Mesenchymal stem cell (in vitro differentiated cells and primary cell): Measurements from ENCODE around the gene CPNE5.

Experiments
- DNase-seq: peaks from one replicate; pipeline ENCODE4 v3.0.0-alpha.2; 2013
- H2AFZ ChIP-seq: one replicate; pipeline ENCODE4 v1.6.1; 2013; ENCODE audit warnings: low read depth, mild to moderate bottlenecking, control low read depth, inconsistent platforms, low read length, moderate library complexity
- H2AK5ac ChIP-seq: 2 replicates; pipeline ENCODE4 v1.6.1; 2013; ENCODE audit warnings: low read length, moderate library complexity, mild to moderate bottlenecking, inconsistent platforms; ENCODE audit not compliant: severe bottlenecking
- H2BK120ac ChIP-seq: one replicate; pipeline ENCODE4 v1.6.1; 2013; ENCODE audit warnings: low read depth, mild to moderate bottlenecking, inconsistent platforms, low read length, moderate library complexity
- H2BK12ac ChIP-seq, 2 experiments: one replicate each; pipeline ENCODE4 v1.6.1; 2013; ENCODE audit warnings: inconsistent platforms in 2 of 2, low read length in 2 of 2, mild to moderate bottlenecking in 2 of 2, moderate library complexity in 2 of 2, control low read depth in 1 of 2
- H2BK15ac ChIP-seq: one replicate; pipeline ENCODE4 v1.6.1; 2013; ENCODE audit warnings: mild to moderate bottlenecking, low read depth, inconsistent platforms; ENCODE audit not compliant: poor library complexity, severe bottlenecking
- H2BK5ac ChIP-seq: 2 replicates; pipeline ENCODE4 v1.6.1; 2013; ENCODE audit warnings: low read depth, mild to moderate bottlenecking, low read length, control low read depth, inconsistent platforms; ENCODE audit not compliant: poor library complexity, severe bottlenecking
- H3K14ac ChIP-seq, 2 experiments: one replicate each; pipeline ENCODE4 v1.6.1; 2013; ENCODE audit warnings: inconsistent platforms in 2 of 2, low read length in 2 of 2, control low read depth in 1 of 2, mild to moderate bottlenecking in 1 of 2, moderate library complexity in 1 of 2
- H3K18ac ChIP-seq, 2 experiments: one replicate each; pipeline ENCODE4 v1.6.1; 2013; ENCODE audit warnings: inconsistent platforms in 2 of 2, low read length in 2 of 2, control low read depth in 1 of 2, low read depth in 1 of 2, mild to moderate bottlenecking in 1 of 2
- H3K23ac ChIP-seq, 2 experiments: one replicate each; pipeline ENCODE4 v1.6.1; 2013; ENCODE audit warnings: inconsistent platforms in 2 of 2, low read length in 2 of 2, mild to moderate bottlenecking in 2 of 2, moderate library complexity in 2 of 2, control low read depth in 1 of 2
- H3K27ac ChIP-seq: 2 replicates; pipeline ENCODE4 v1.5.1; 2013; ENCODE audit warnings: mild to moderate bottlenecking, moderate library complexity, low read length, control low read depth, inconsistent platforms; ENCODE audit not compliant: poor library complexity, severe bottlenecking
- H3K27me3 ChIP-seq, 2 experiments: 2 replicates each; pipeline versions ENCODE4 v1.6.1 to v1.7.0; 2013; ENCODE audit warnings: low read length in 2 of 2, mild to moderate bottlenecking in 2 of 2, moderate library complexity in 2 of 2, control low read depth in 1 of 2, inconsistent platforms in 1 of 2; ENCODE audit not compliant: control insufficient read depth in 1 of 2, insufficient read depth in 1 of 2
- H3K36me3 ChIP-seq, 2 experiments: 2 replicates each; pipeline versions ENCODE4 v1.6.1 to v1.7.0; 2013; ENCODE audit warnings: low read length in 2 of 2, control low read depth in 1 of 2, inconsistent platforms in 1 of 2, low read depth in 1 of 2, mild to moderate bottlenecking in 1 of 2; ENCODE audit not compliant: insufficient read depth in 2 of 2, control insufficient read depth in 1 of 2
- H3K4ac ChIP-seq, 2 experiments: one replicate each; pipeline ENCODE4 v1.6.1; 2013; ENCODE audit warnings: inconsistent platforms in 2 of 2, low read length in 2 of 2, mild to moderate bottlenecking in 2 of 2, moderate library complexity in 2 of 2, control low read depth in 1 of 2, low read depth in 1 of 2
- H3K4me1 ChIP-seq: 2 replicates; pipeline ENCODE4 v1.6.1; 2013; ENCODE audit warnings: low read depth, low read length, control low read depth; ENCODE audit not compliant: control insufficient read depth, insufficient read depth
- H3K4me2 ChIP-seq: 2 replicates; pipeline ENCODE4 v1.6.1; 2013; ENCODE audit warnings: low read length, mild to moderate bottlenecking, inconsistent platforms; ENCODE audit not compliant: poor library complexity, severe bottlenecking
- H3K4me3 ChIP-seq, 2 experiments: 2 replicates each; pipeline versions ENCODE4 v1.5.1 to v1.7.0; 2013; ENCODE audit warnings: low read length in 2 of 2, mild to moderate bottlenecking in 2 of 2, control low read depth in 1 of 2, low read depth in 1 of 2; ENCODE audit not compliant: insufficient read depth in 1 of 2
- H3K79me1 ChIP-seq: replicated peaks from 2 replicates; pipeline ENCODE4 v1.6.1; 2013; ENCODE audit warnings: mild to moderate bottlenecking, control low read depth, low read length, inconsistent platforms; ENCODE audit not compliant: poor library complexity, severe bottlenecking
- H3K9ac ChIP-seq: 2 replicates; pipeline ENCODE4 v1.7.0; 2013; ENCODE audit warnings: mild to moderate bottlenecking, low read length, moderate library complexity
- H3K9me3 ChIP-seq: 2 replicates; pipeline ENCODE4 v1.7.0; 2013; ENCODE audit warnings: mild to moderate bottlenecking, low read length; ENCODE audit not compliant: control insufficient read depth
- H4K8ac ChIP-seq: one replicate; pipeline ENCODE4 v1.6.1; 2013; ENCODE audit warnings: inconsistent platforms, mild to moderate bottlenecking, low read length, moderate library complexity
- H4K91ac ChIP-seq: one replicate; pipeline ENCODE4 v1.6.1; 2013; ENCODE audit warnings: mild to moderate bottlenecking, low read length, inconsistent platforms
- WGBS: methylation state at CpG from one replicate; pipeline ENCODE4 v1.1.7; 2013; ENCODE audit warnings: mixed read lengths; 5-methylcytosine and 5-hydroxymethylcytosine counted together

CPNE5 gene

DNA sequence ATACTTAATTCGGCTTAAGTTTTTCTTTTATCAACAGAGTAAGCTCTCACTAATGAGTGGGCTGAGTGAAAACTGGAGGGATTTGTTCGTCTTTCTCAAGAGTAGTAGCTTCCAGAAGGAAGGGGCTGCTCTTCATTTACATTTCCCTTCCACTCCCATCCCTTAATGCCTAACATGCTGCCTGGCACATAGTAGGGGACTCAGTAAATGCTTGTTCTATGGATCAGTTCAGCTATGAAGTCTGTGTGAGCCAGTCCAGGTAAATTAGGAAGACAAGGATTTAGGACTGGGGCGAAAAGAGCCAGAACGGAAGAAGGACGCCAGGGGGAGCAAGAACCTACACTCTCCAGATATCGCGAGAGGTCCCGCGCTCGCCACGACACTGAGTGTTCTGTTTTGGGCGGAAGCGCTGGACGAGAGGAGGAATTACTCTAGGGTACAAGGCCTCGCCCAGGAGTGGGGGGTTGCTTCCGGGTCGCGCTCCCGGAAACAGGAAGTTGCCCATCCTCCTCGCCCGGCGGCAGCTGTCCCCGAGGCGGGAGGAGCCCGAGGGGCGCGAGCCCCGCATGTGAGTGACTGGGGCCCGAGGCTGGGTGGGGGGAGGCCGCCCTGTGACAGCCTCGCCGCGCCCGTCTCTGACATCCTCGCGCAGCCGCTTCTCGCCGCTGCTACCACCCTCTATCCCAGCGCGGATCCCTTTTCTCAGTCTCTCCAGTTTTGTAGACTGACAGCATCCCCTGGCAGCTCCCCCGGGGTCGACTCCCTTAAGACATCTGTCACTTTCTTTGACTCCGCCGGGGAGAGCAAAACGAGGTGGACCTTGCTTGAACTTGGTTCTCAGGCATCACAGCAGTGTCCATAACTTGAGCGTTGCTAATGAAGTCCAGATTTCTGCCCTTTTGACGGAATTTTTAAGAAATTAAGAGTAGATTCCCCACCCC is 46.5 kb upstream of the CPNE5 start, which contains the start of gene C6orf89:
C6orf89 (plus strand) TSS at position 492 of the 941 bp plus-strand sequence. CDS start 13,493 bp downstream, outside the sequence.
- Histone ChIP-seq H2BK5ac (no peak within 1 kb of the TSS), H3K4ac (peak within 1 kb of the TSS in 1 of 2 experiments; percentile 79), H4K91ac (peak within 1 kb of the TSS; percentile 86), H3K14ac (peak within 1 kb of the TSS in 1 of 2 experiments; percentile 91), H3K23ac (peak within 1 kb of the TSS in 1 of 2 experiments; percentile 75), H2AK5ac (peak within 1 kb of the TSS; percentile 9), H3K4me3 (peak within 1 kb of the TSS; percentile 93), H4K8ac (peak within 1 kb of the TSS; percentile 95), H3K27ac (no peak within 1 kb of the TSS), H3K9ac (peak within 1 kb of the TSS; percentile 95), H3K9me3 (no peaks in the 10 kb centered on the region), H2BK120ac (no peak within 1 kb of the TSS), H3K36me3 (no peaks in the 10 kb centered on the region), H3K4me2 (peak within 1 kb of the TSS; percentile 62), H2BK15ac (no peak within 1 kb of the TSS), H3K18ac (peak within 1 kb of the TSS; percentile 91 to 94), H3K27me3 (no peaks in the 10 kb centered on the region), H3K4me1 (peaks cover 1% of the 10 kb centered on the region), H3K79me1 (peaks cover 14% of the 10 kb centered on the region), H2BK12ac (peak within 1 kb of the TSS in 1 of 2 experiments; percentile 78), H2AFZ (peak within 1 kb of the TSS; percentile 99)
- WGBS, result under 1% methylated on average over 44 of the region's 48 CpGs
- peak; percentile 97 for DNase-seq

DNA sequence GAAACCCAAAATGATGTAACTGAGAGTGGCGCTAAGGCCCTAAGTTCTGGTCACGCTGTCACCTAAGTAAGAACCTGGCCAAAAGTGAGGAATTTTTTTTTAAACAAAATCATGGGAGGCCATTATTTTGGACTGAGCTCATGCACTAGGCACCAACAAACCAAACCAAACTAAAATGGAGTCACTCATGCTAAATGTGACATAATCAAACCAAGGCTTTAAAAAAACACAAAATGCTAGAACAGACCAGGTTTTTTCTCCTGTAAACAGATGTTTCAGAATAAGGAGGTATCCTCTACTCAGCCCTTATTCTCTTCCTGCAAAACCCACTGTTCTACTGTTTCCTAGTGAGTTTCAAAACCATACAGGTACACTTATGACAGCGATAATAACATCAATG is 45.4 kb upstream of the CPNE5 start:
- H3K23ac ChIP-seq, result no peak overlapping the region
- H3K4me1 ChIP-seq, result peaks cover 1% of the 10 kb centered on the region
- no peak overlapping the region for H3K14ac ChIP-seq
- no peak overlapping the region for H3K4me2 ChIP-seq
- H2BK120ac ChIP-seq, result no peak overlapping the region
- no peak overlapping the region for H2AFZ ChIP-seq
- no peak overlapping the region for H2BK5ac ChIP-seq
- no peak overlapping the region for H2BK15ac ChIP-seq
- H3K9me3 ChIP-seq, result no peaks in the 10 kb centered on the region
- DNase-seq, result no peak
- H3K79me1 ChIP-seq, result peaks cover 13% of the 10 kb centered on the region
- 100% methylated on average over 3 of the region's 3 CpGs for WGBS
- no peak overlapping the region for H3K4ac ChIP-seq
- no peak overlapping the region for H4K91ac ChIP-seq
- H3K9ac ChIP-seq, result no peak overlapping the region
- no peak overlapping the region for H3K27ac ChIP-seq
- H2AK5ac ChIP-seq, result no peak overlapping the region
- no peaks in the 10 kb centered on the region for H3K36me3 ChIP-seq
- no peak overlapping the region for H2BK12ac ChIP-seq
- H3K27me3 ChIP-seq, result no peaks in the 10 kb centered on the region
- no peak overlapping the region for H3K4me3 ChIP-seq
- H4K8ac ChIP-seq, result no peak overlapping the region
- H3K18ac ChIP-seq, result no peak overlapping the region

DNA sequence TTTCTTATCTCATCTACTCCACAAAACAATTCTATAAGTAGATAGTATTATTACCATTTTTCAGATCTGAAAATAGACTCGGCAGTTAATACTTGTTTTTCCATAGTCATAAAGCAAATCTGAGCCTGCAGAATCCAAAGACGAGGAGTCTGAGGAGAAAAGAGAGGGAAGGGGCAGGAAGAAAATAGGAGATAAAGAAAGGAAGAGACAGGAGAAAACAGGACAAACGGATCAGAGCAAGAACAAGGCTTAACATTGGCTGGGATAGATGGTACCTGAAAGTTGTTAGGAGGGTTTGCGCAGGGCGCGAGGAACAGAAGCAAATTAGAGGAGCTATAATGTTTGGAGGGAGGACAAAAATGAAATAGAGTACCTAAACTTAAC is 36.0 kb upstream of the CPNE5 start:
- Histone ChIP-seq H3K27ac (peak overlapping the region; percentile 28), H3K9me3 (no peaks in the 10 kb centered on the region), H3K9ac (peak overlapping the region; percentile 92), H3K36me3 (peaks cover 0 to 1% of the 10 kb centered on the region in 2 experiments), H2BK15ac (no peak overlapping the region), H4K91ac (no peak overlapping the region), H3K23ac (no peak overlapping the region), H2AFZ (no peak overlapping the region), H3K18ac (no peak overlapping the region), H3K14ac (no peak overlapping the region), H3K79me1 (peaks cover 16% of the 10 kb centered on the region), H3K4me2 (peak overlapping the region; percentile 61), H2BK120ac (no peak overlapping the region), H4K8ac (no peak overlapping the region), H2BK12ac (no peak overlapping the region), H3K4me1 (peaks cover 2% of the 10 kb centered on the region), H3K4me3 (peak overlapping the region in 1 of 2 experiments; percentile 92), H3K27me3 (no peaks in the 10 kb centered on the region), H2BK5ac (no peak overlapping the region), H3K4ac (peak overlapping the region in 1 of 2 experiments; percentile 47), H2AK5ac (no peak overlapping the region)
- 49% methylated on average over 6 of the region's 6 CpGs for WGBS
- no peak for DNase-seq
